ENCODE results near the gene VTA1.
"Not testable (repeated sequence)": the region's sequence is repeated elsewhere in the genome, so short reads cannot be mapped to it uniquely, and the experiment has no call there.

Gene VTA1

DNA sequence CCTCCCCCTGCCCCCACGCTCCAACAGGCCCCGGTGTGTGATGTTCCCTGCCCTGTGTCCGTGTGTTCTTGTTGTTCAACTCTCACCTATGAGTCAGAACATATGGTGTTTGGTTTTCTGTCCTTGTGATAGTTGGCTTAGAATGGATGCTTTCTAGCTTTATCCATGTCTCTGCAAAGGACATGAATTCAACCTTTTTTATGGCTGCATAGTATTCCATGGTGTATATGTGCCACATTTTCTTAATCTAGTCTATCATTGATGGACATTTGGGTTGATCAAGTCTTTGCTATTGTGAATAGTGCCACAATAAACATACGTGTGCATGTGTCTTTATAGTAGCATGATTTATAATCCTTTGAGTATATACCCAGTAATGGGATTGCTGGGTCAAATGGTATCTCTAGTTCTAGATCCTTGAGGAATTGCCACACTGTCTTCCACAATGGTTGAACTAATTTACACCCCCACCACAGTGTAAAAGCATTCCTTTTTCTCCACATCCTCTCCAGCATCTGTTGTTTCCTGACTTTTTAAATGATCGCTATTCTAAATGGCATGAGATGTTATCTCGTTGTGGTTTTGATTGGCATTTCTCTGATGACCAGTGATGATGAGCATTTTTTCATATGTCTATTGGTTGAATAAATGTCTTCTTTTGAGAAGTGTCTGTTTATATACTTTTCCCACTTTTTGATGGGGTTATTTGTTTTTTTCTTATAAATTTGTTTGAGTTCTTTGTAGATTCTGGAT, 82.6 kb downstream of the VTA1 start:
- DNase-seq, result not testable (repeated sequence)

DNA sequence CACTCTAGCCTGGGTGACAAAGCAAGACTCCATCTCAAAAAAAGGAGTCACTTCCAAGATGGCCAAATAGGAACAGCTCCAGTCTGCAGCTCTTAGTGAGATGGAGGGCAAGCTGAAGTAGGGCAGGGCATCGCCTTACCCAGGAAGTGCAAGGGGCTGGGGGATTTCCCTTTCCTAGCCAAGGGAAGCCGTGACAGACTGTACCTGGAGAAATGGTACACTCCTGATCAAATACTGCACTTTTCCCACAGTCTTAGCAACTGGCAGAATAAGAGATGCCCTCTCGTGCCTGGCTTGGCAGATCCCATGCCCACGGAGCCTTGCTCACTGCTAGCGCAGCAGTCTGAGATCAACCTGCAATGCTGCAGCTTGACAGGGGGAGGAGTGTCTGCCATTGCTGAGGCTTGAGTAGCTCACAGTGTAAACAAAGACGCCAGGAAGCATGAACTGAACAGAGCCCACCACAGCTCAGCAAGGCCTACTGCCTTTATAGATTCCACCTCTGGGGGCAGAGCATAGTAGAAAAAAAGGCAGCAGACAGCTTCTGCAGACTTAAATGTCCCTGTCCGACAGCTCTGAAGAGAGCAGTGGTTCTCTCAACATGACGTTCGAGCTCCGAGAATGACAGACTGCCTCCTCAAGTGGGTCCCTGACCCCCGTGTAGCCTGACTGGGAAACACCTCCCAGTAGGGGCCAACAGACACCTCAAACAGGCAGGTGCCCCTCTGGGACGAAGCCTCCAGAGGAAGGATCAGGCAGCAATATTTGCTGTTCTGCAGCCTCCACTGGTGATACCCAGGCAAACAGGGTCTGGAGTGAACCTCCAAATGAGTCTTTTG, 85.4 kb downstream of the VTA1 start:
- peak; percentile 76 to 80 for DNase-seq

DNA sequence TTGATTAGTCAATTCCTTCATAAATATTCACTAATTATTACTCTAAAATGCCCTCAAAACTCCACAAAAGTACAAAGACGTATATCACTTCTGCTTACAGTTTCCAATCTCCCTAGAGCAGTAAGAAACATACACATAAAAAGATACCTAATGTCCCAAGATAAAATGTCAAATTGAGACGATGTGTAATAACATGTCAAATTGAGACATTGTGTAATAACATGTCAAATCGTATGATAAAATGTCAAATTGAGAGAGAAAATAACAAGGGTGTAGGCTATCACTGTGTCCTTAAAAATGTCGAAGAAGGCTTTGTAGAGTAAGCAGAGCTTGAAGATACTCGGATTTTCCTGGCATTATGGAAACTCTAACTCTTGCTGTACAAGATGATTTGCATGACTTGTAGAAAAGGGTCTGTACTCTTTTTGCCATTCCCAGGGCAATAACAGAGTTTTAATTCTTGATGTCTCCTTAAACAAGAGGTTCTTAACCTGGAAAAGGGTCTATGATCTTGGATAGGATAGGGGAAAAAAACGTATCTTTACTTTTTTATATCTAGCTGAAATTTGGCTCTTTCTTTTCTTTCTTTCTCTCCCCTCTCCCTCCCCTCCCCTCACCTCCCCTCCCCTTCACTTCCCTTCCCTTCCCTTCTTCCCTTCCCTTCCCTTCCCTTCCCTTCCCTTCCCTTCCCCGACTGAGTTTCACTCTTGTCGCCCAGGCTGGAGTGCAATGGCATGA, 87.1 kb downstream of the VTA1 start:
- DNase-seq, result no peak

DNA sequence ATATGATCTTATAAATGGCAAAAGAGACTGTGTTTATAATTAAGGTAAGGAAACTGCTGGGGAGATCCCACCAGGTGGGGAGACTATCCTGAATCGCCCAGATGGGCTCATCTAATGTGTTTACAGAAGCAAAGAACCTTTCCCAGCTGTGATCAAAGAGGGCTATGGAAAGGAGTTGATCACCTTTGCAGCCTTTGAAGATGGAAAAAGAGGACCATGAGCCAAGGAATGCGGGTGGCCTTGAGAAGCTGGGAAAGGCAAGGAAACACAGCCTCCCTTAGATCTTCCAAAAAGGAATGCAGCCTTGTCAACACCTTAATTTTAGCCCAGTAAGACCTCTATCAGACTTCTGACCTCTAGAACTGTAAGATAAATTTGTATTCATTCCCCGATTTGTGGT, 88.2 kb downstream of the VTA1 start:
- no peak for DNase-seq

DNA sequence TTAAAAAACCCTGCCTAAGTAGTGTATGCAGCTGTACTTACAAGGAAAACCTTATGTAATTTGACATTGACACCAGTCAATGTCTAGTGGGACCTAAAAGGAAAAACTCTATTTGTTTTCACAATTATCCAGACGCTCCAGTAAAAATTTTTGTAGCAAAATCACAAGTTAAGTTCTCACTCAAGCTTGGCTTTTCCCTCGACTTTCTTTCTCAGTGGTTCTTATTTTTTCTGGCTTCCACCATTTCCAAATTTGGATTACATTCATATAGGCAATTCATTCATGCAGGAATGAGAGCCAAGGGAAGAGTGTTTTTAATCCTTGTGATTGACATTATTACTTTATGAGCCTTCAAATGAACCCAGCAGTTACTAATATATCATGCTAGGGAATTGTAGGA, 88.7 kb downstream of the VTA1 start:
- no peak for DNase-seq

DNA sequence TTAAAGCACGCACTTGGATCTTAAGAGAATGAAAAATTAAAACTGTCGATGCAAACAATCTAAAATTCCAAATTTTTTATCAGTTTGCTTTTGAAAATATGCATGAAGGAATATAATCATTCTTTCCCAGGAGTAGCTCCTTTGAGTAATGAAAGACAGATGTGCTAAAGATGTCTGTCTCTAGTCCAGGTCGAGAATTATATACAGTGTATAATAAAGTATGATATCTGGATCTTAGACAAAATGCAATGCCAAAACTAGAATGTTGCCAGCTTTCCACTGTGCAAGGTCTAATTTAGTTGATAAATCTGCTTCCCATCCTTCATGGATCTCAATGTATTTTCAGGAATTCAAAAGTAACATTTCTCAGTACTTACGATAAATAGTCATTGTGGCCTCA, 89.6 kb downstream of the VTA1 start:
- no peak for DNase-seq

DNA sequence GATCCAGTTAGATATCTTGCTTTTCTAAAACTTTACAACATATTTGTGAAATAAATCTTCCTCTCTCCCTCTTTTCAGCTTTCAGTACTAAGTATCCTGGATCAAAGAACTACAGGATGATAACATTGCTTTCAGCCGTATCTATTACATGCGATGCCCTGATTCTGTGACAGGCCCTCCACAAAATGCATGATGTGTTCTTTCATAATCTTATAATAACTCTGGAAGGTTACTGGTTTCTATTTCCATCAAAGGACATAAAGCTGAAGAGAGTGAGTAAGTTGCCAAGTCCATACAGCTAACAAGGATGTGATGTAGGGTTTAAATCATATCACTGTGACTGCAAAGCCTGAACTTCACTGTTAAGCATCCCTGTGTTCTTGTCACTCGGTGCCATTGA, 91.8 kb downstream of the VTA1 start:
- DNase-seq, result no peak

DNA sequence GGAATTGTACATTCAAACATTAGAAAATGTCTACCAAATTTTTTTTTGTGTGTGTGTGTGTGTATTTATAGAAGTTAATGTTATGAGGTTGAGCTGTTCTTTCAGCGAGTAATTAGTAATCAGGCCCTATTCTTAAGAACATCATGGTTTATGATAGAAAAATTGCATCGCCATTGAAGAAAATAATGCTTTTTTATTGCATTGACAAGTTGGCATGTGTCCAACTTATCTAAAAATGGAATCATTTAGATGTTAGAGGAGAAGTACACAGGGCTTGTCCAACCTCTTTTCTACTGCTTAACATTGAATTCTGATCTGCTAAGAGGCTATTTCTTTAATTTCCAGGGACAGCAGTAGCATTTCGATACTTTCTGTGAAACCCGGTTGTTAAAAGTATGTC, 93.1 kb downstream of the VTA1 start:
- no peak for DNase-seq

DNA sequence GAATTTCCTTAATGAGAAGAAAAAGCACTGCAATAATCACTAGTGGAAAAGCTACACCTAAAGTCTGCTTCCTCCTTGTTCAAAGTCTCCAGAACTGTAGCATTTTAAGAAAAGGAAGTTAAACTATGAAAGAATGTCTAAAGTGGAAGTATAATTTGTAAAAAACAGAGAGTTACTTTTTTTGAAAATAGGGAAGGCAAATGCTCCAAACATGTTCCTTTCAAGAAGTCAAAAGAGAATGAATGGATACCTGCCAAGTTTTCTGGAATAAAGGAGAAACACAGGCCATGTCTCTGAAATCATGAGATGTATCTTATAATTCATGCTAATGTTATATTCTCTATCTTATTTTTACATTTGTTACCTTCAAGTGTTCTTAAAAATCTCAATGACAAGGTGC, 94.0 kb downstream of the VTA1 start:
- no peak for DNase-seq

DNA sequence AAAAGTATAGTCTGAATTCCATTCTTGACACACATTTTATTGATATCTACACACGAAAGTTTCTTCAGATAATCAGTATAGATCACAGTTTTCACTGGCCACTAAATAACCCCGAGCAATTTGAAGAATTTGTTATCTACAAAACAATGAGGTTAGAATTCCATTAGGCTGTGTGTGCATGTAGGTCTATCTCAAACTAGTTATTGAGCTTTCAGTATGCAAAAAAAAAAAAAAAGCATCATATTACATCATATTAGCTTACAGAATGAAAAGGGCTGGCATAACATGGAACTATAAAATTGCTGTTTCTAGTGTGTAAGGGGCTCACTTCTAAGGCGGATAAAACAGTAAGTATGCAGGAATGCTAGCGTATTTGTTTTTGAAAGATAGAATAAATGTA, 95.2 kb downstream of the VTA1 start:
- no peak for DNase-seq

DNA sequence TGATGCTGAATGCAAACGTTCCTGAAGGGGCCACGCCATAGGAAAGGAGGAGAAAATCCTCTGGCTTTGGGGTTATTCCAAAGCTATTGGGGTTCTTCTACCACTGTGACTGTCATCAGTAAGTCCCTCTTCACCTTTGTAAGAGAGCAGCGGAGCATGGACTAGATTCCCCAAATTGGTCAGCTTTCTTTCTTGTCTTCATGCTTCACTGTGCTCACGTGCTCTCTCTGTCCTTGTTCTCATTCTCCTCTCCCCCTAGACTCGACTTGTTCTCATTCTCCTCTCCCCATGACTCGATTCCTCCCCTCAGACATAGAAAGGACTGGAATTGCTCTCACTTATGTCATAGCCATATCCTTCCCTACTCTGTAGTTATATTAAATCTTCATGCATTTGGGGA, 99.9 kb downstream of the VTA1 start:
- DNase-seq, result no peak

DNA sequence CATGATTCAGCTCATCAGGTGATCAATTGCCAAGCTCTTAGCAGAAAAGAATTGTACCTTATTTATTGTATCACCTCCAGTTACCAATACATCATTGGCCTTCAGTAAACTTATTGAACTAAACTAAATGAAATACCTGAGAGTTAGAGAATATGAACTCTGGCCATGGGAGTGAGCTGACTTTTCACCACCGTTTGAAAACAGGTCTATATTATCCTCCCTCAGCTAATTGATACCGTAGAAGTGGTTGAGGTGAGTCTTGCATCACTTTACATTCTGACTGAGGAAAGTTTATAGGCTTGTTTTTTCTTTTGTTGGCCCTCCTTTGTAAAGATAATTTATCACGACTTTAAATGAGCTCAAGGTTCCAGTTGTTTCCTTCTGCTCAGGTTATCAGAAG, 102.2 kb downstream of the VTA1 start:
- DNase-seq, result no peak

DNA sequence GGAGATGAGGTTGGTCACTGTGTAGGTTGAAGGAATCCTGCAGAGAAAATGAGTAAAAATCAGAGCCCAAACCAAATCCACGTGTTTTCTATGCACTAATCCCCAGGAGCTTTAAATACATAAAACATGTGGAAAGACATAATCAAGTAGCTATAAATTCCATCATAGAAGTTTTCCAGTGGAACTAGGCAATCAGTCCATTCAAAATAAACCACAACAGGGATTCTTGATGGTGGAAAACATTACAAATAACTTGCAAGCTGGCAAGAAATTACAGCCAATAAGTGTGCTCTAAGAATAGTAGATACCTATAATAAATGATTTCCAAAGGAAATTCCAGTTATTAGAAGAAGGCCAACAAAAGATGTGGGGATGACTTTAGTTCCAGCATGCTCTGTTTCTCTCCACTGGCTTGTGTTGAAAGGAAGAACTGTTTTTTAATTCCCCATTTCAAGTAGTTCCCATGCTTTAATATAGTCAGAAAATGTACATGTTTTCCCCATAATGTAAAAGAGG, 104.9 kb downstream of the VTA1 start:
- DNase-seq, result no peak

DNA sequence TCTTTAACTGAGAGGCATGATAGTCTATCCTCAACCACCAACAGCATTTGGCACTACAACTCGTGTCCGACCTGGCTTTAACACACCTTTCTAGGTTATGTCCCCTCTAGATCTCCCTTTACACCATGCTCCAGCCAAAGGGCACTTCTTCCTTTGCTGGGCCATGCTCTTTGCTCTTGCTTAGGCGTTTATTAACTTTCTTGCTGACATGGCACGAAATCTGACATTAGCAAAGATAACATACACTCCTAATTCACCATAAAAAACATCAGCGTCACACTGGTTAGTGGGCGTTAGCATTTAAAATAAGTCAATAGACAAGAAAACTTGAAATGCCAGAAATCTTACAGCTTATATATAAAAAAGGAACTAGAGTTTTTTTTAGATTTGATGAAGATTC, 107.5 kb downstream of the VTA1 start:
- DNase-seq, result no peak

DNA sequence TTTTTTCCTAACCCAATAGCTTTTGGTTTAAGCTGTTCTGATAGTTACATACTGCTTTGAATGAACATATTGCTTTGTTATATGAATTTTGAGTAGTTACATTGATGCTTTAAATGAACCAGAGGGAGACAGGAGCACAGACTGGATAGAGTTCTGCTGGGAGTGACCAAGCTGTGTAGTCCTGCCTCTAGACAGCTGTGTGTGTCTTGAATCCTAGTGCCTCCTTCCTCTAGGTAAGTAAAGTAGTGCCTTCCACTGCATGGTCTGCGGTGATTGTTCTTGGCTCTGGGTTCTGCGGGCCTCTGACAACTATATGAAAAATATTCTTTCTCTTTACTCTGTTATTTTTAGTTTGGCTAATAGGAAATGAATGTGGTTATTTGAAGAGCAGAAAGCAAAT, 108.7 kb downstream of the VTA1 start:
- DNase-seq, result no peak

DNA sequence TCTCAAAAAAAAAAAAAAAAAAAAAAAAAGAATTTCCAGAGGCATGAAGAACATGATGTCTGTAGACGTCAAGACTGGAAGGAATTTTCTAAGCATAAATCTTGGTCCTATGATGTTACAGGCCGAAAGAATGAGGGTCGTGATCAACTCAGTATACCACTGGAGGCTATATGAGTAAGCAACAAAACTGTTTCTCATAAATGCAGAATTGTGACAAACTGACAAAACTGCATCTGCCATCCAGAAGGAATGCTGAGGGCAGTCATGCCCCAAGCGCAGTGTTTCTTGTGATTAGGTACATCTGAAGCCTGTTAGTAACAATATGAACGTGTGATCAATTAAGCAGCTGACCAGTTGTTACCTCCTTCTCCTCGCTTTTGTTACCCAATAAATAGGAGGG, 111.2 kb downstream of the VTA1 start:
- DNase-seq, result no peak

DNA sequence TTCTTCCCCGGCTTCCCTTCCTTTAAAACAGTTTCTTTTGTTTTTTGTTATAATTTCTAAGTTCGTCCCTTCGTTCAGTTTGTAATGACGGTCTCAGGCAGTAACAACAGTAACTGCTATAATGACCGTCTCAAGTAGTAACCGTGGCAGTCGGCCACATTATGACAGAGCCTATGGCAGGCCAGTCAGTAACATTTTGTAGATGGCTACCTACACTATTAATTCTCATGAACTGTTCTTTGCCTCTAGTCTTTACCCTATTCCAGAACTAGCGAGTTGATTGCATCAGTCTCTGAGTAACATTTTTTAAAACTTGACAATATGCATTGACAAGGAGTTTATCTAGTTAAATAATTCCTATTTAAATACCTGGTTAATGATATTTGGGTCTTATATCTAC, 111.7 kb downstream of the VTA1 start:
- no peak for DNase-seq

DNA sequence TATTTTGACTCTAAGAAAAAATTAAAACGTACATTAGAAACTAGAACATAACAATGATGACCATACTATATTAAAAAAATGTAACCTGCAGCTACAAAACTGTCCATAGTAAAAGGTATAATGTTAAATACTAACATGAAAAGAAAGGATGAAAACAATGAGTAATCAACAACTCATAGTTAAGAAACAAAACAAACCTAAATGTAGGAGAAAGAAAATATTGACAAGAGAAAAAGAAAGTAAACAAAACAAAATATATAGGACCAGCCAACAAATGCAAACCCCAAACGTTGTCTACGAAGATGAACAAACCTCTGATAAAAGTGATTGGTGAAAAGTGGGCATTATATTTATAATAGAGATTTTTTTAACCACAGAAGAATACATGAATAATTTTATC, 113.7 kb downstream of the VTA1 start:
- DNase-seq, result no peak

DNA sequence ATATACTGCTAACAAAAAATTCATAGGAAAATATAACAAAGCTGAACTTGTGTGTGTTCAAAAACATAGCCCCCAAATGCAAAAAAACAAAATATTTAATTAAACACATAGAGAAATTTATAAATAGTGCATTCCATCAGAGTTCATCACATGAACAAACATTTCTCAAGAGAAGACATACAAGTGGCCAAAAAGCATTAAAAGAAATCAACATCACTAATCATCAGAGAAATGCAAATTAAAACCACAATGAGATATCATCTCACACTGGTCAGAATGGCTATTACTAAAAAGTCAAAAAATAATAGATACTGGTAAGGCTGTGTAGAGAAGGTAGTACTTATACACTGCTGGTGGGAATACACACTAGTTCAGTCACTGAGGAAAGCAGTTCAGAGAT, 115.2 kb downstream of the VTA1 start:
- no peak for DNase-seq

DNA sequence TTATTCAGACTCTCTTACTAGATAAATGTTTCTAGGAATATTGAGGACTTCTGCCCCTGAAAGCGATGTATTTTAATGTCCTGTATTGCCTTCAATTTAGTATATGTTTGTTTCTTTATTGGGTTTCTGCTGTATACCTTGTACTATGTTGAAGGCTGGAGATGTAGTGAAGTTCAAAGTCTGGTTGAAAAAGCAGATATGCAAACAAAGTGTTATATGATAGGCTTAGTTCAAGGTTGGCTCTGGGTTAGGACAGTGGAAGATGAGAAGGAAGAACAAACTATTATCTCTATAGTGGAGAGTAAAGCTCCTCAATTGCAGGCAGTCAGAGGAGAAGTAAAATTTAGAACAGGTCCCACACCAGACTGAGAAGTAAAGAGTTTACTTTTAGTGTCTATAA, 118.4 kb downstream of the VTA1 start:
- no peak for DNase-seq

DNA sequence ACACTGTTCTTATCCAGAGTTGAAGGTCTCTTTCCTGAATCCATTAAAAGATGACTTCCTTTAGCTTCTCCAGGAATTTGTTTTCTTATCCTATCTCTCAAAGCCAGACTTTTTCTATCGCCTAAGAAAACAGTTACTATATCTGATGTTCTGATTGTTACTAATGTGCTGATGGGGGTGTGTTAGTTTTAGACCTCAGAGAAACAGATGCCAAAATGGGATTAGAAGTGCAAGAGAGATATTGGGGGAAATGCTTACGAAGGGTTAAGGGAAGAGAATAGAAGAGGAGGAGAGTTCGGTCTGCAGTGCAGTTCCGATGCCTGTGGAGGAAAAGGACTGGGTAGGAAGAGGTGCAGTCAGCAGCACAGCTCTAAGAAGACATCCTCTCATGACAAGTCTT, 119.0 kb downstream of the VTA1 start:
- DNase-seq, result no peak

DNA sequence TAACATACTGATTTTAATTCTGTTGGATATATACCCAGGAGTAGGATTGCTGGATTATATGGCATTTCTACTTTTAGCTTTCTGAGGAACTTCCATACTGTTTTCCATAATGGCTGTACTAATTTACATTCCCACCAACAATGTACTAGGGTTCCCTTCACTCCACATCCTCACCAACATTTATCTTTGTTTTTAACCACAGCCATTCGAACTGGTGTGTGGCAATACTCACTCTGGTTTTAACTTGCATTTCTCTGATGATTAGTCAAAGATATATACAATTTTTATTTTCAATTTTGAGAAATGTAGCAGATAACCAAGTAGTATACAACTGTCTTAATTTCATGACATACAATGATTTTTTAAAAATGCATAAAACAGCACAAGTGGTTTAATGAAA, 124.4 kb downstream of the VTA1 start:
- no peak for DNase-seq

Data from SHP77 (cell line).